GM19035 (cell line): ENCODE measurements around the gene IL11.
"Not testable (repeated sequence)": the region's sequence is repeated elsewhere in the genome, so short reads cannot be mapped to it uniquely, and the experiment has no call there.

Experiments used
- ATAC-seq: cut with Tn5 transposase; IDR thresholded peaks from one replicate; pipeline ENCODE4 v1.9.1; 2021; ENCODE audit not compliant: unreplicated experiment

The IL11 gene

DNA sequence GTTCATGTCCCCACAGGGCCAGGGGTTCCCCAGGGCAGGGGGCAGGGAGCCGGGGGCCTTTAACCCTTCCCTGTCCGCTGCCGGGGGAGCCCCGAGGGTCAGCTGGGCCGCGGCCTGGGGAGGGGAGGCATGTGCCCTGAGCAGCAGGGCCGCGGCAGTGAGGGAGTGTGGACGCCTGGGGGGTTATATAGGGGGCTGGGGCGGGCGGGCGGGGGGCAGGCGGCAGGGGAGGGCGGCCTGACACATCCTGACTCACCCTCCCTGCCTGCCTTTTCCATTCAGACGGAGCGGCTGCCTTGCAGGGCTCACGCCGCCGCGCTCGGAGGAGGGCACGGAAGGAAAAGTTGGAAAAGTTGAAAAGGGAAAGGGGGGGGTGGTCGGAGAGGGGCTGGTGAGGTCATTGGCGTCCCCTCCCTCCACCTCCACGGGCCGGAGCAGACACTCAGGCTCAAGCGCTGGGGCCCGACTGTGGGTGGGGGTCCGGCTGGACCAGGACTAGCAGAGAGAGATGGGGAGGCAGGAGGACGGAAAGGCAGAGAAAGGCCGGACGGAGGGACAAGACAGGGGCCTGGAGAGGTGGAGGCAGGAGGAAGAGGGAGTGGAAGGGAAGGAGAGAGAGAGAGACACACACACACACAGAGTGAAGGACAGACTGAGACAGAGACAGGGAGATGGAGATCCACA, at the start of gene IL11:
Gene IL11 (minus strand): TSS at position 159 of the 684 bp plus-strand sequence. CDS start 153 bp downstream, at position 6.
- no peak for ATAC-seq

DNA sequence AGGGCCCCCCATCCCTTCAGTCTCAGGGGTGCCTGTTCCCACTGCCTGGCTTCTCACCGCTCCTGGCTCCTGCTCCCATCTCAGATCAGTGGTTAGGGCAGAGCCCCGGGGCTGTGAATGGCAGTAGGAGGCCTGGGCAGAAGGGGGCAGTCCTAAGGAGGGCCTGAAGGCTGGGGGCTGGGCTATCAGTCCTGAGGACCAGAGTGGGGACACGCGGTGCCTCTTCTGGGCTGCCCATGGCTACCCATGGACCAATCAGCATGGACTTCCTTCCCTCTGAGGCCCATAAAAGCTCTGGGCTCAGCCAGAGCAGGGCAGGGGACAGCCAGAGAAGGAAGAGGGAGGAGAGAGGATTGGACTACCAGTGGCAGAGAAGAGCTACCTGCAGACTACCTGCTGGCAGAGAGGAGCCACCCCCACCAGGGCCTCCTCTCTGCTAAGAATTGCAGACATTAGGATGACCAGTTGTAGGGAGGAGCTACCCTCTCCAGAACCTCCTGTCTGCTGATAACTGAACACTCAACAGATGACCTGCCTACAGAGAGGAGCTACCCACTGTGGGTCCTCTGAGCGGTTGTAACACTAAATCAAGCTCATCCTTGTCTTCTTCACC, 49.5 kb upstream of the IL11 start:
- no peak for ATAC-seq

GRCh38 chr19:55419103-55419502, 48.8 kb upstream of the IL11 start:
- ATAC-seq: no peak

- no peak for ATAC-seq
Observed at GRCh38 chr19:55418185-55418584, 47.9 kb upstream of the IL11 start.

DNA sequence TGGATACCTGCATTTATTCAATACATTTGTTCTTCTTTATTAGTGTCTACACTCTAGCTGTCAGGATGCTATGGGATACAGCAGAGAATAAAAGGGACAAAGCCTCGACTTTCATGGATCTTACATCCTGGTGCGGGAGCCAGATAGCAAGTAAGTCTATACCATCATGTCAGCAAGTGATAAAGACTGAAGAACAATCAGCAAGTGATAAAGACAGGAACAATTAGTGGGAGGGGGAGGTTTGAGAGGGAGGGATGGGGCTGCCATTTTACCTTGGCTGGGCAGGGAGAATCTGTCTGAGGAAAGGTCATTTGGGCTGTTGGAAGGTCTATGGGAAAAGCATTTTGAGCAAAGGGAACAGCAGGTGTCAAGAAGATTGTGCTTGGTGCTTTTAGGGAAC, 39.9 kb upstream of the IL11 start:
- ATAC-seq: no peak

DNA sequence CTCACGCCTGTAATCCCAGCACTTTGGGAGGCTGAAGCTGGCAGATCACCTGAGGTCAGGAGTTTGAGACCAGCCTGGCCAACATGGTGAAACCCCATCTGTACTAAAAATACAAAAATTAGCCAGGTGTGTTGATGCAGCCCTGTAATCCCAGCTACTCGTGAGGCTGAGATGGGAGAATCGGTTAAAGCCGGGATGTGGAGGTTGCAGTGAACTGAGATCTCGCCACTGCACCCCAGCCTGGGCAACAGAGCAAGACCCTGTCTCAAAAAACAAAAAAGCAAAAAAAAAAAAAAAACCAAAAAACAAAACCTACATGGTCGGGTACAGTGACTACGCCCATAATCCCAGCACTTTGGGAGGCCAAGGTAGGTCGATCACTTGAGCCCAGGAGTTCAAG, 38.9 kb upstream of the IL11 start:
- ATAC-seq: not testable (repeated sequence)

- ATAC-seq: no peak
Observed at GRCh38 chr19:55408533-55408872, 38.2 kb upstream of the IL11 start.

DNA sequence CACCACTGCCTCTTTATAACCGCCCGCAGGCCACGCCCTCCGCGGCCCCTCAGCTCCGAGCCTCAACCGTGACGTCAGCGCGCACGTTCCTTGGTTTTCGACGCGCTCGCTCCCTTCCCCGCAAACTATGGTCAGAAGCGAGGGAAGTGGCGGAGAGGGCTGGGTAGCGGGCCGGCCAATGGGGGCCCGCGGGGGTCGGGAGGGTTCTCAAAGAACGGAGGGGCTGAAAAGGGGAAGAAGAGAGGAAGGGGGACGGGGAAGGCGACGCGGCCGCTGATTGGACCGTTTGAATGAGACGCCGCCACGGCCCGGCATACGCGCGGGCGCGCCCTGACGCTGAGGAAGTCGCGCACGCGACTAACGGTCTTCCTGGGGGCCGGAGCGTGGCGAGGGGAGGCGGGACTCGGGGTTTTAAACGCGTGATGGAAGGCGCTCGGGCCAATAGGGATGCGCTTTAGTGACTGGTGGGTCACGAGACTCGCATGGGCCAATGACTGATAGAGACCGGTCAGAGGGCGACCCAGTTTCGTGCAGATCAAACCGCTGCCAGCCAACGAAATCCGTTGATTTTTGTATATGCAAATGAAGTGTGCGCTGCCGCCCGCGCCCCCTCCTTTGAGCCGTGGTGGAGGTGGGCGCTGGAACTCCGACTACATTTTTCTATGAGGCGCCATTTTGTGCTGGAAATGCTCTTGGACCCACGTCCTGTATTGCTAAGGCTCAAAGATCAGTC, 37.7 kb upstream of the IL11 start:
- ATAC-seq: peak; percentile 78

DNA sequence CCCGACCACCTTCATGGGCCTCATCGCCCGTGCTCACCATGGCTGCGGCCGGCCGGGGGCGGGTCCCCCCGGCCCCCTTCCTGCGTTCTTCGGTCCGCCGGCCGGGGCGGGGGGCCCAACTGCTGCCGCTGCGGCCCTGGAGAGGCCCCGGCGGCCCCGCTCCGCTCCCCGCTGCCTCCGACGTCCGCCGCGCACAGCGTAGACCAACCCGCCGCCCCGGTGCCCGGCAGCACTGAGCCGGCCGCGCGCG, 37.2 kb upstream of the IL11 start, which contains the start of gene UBE2S:
Gene UBE2S (minus strand): TSS at position 239 of the 250 bp plus-strand sequence. CDS start 199 bp downstream, at position 40.
- not testable (repeated sequence) for ATAC-seq

GRCh38 chr19:55406826-55407549, 36.7 kb upstream of the IL11 start:
- no peak for ATAC-seq

DNA sequence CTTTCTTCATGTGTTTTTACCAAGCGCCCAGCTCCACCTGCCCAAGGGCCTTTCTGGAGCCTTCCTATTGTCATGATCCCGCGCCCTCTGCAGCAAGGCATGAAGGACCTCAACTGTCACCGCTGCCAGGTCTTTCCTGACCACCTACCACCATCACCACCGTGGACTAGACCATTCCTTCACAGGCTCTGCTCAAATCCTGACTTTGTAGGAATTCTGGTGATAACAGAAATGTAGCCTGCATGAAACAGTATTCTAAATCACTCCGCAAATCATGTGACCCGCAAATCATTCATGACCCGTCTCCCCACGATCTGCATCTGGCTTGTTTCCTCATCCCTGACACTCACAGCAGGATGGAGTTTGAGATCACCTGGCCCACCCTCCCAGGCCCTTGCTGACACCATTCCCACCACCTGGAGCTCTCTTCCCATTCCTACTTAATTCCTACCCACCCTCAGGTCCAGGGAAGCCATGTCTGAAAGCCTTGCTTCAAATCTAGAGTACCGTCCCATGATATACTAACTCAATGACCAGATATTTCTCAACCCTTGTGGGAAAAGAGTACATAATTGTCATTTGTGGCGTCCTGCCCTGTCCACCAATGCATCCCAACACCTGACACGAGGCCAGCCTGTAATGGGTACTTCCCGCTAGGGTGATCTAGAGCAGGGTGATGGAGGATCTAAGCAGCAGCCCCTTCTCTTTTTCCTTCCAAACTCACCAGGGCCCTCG, 36.0 kb upstream of the IL11 start:
- no peak for ATAC-seq

DNA sequence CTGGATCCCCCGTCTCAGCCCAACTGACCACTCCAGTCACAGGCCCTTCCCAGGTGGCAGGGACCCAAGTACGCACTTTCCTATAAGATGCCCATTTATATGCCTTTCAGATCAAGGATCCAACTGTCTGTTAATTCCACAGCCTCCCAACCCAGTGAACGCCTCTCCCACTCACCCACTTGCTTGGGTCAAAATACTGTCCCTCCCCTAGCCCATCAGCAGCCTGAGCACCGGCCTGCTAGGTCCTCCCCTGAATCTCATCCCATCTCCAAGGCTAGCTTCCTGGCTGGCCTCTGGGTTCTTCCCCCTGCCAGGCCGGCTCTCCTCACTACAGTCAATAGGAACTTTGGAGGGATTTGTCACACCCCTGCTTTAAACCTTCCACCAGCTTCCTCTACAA, 35.4 kb upstream of the IL11 start:
- ATAC-seq: no peak

GRCh38 chr19:55402509-55402908, 32.2 kb upstream of the IL11 start:
- ATAC-seq: no peak

GRCh38 chr19:55401390-55401789, 31.1 kb upstream of the IL11 start:
- not testable (repeated sequence) for ATAC-seq

GRCh38 chr19:55400281-55401087, 30.2 kb upstream of the IL11 start:
- ATAC-seq: no peak

GRCh38 chr19:55398200-55398925, 28.1 kb upstream of the IL11 start:
- no peak for ATAC-seq

DNA sequence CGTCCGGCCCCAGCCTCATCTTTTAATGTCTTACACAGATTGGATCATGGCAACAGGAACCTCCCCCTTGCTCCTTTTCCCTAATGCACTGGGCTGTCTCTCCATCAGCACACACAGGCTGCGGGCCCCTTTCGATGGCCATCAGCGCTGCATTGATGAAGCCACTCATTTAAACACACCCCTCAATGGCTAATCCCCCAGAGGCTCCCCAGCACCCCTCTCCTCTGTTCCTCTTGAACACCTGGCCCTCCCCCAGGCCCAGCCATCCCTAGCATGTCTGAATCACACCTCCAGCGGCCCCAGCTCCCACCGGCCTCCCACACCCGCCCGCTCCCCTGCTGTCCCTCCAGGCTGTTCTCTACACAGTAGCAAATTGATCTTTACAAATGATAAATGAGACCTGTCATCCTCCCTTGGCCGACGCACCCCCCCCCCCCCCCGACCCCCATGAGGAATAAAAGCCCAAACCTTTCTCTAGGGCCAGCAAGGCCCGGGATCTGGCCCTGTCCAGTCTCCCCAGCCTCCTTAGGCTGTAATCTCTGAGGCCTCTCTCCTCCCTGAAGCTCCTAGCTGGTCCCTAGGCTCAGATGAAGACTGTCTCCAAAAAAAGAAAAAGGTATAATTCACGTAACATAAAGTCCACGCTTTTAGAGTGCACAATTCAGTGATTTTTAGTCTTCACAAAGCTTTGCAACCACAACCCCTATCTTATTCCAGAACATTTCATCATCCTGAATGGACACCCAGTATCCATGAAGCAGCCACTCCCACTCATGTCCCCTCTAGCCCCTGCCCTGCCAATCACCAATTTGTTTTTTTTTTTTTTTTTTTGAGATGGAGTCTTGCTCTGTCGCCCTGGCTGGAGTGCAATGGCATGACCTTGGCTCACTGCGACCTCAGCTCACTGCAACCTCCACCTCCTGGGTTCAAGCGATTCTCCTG, 22.8 kb upstream of the IL11 start:
- no peak for ATAC-seq
